ENCODE results near the gene CALR. TPM values are rescaled to one million over a fixed set of nuclear protein-coding genes. Genes with fewer than 3 reads are reported as not detected.

CALR gene
- total RNA-seq, 1 donor from 2014 or later = 958 TPM

GRCh38 chr19:12992729-12993128, 54.3 kb downstream of the CALR start:
- DNase-seq (ENCODE audit: low read depth) = no peak
- TF ChIP-seq, protein P1, sequence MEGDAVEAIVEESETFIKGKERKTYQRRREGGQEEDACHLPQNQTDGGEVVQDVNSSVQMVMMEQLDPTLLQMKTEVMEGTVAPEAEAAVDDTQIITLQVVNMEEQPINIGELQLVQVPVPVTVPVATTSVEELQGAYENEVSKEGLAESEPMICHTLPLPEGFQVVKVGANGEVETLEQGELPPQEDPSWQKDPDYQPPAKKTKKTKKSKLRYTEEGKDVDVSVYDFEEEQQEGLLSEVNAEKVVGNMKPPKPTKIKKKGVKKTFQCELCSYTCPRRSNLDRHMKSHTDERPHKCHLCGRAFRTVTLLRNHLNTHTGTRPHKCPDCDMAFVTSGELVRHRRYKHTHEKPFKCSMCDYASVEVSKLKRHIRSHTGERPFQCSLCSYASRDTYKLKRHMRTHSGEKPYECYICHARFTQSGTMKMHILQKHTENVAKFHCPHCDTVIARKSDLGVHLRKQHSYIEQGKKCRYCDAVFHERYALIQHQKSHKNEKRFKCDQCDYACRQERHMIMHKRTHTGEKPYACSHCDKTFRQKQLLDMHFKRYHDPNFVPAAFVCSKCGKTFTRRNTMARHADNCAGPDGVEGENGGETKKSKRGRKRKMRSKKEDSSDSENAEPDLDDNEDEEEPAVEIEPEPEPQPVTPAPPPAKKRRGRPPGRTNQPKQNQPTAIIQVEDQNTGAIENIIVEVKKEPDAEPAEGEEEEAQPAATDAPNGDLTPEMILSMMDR (IDR thresholded peaks at IDR 0.05; ENCODE audit: insufficient read depth, low read length, poor library complexity, severe bottlenecking) = no peak
- no peak overlapping the region for H3K4me3 ChIP-seq (ENCODE audit: low read depth, low read length)
- H3K36me3 ChIP-seq (ENCODE audit: control insufficient read depth, insufficient read depth, low read length) = no peaks in the 10 kb centered on the region
- H3K27me3 ChIP-seq (ENCODE audit: control insufficient read depth, insufficient read depth, low read length) = peaks cover 13% of the 10 kb centered on the region

DNA sequence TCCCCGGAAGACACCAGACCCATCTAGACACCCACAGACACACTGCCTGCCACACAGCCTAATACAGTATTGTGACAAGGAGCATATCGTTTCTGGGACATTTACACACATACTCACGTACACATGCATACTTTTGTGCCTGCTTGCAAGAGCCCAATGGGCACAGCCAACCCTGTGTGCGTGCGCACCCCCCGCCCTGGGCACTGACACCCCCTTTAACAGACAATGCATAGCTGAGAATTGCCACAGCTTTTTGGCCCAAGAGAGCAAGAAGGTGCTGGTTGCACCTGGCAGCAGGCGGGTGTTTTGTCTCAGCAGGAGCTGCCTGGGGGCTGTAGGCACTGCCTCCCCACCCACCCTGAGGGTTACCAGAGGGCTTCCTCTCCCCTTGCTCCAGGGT, 55.2 kb downstream of the CALR start:
- Histone ChIP-seq H3K27me3 (ENCODE audit: control insufficient read depth, insufficient read depth, low read length) (peaks cover 10% of the 10 kb centered on the region), H3K4me3 (ENCODE audit: low read depth, low read length) (no peak overlapping the region), H3K36me3 (ENCODE audit: control insufficient read depth, insufficient read depth, low read length) (no peaks in the 10 kb centered on the region)
- no peak for DNase-seq (ENCODE audit: low read depth)
- TF ChIP-seq, protein P1 (IDR thresholded peaks at IDR 0.05; ENCODE audit: insufficient read depth, low read length, poor library complexity, severe bottlenecking) = no peak

Other genes starting within 250 kb of the CALR start
- gene FBXW9, start 242.0 kb upstream of the CALR start, total RNA-seq = 19.0 and 20.7 TPM in 2 replicates
- 27.1 and 40.2 TPM in 2 replicates for gene TNPO2, start 214.7 kb upstream of the CALR start, total RNA-seq
- 368 and 443 TPM in 2 replicates for gene TRIR, start 203.9 kb upstream of the CALR start, total RNA-seq
- 146 and 148 TPM in 2 replicates for gene GET3, start 201.1 kb upstream of the CALR start, total RNA-seq
- gene BEST2, start 186.8 kb upstream of the CALR start, total RNA-seq = not detected in 2 replicates
- gene HOOK2, start 163.1 kb upstream of the CALR start, total RNA-seq = 38.7 and 44.1 TPM in 2 replicates
- 395 and 431 TPM in 2 replicates for gene JUNB, start 147.1 kb upstream of the CALR start, total RNA-seq
- 366 and 396 TPM in 2 replicates for gene PRDX2, start 136.8 kb upstream of the CALR start, total RNA-seq
- not detected in 2 replicates for gene THSD8, start 136.5 kb upstream of the CALR start, total RNA-seq
- 17.0 and 24.8 TPM in 2 replicates for gene RNASEH2A, start 132.0 kb upstream of the CALR start, total RNA-seq
- gene RTBDN, start 104.0 kb upstream of the CALR start, total RNA-seq = 0.21 TPM in 1 of 2 replicates, not detected in the other
- 0.88 and 2.4 TPM in 2 replicates for gene MAST1, start 100.1 kb upstream of the CALR start, total RNA-seq
- gene DNASE2, start 57.2 kb upstream of the CALR start, total RNA-seq = 38.5 and 44.4 TPM in 2 replicates
- gene KLF1, start 51.4 kb upstream of the CALR start, total RNA-seq = not detected in 2 replicates
- gene GCDH, start 47.4 kb upstream of the CALR start, total RNA-seq = 35.2 and 43.9 TPM in 2 replicates
- gene SYCE2, start 19.3 kb upstream of the CALR start, total RNA-seq = 0.13 and 0.48 TPM in 2 replicates
- gene FARSA, start 4.9 kb upstream of the CALR start, total RNA-seq = 90.6 and 93.7 TPM in 2 replicates
- gene RAD23A, start 7.3 kb downstream of the CALR start, total RNA-seq = 138 and 146 TPM in 2 replicates
- 60.1 and 78.0 TPM in 2 replicates for gene GADD45GIP1, start 18.6 kb downstream of the CALR start, total RNA-seq
- not detected in 2 replicates for gene DAND5, start 31.0 kb downstream of the CALR start, total RNA-seq
- 6.7 and 9.7 TPM in 2 replicates for gene NFIX, start 56.9 kb downstream of the CALR start, total RNA-seq
- gene LYL1, start 164.2 kb downstream of the CALR start, total RNA-seq = 3.3 and 5.3 TPM in 2 replicates
- gene TRMT1, start 178.1 kb downstream of the CALR start, total RNA-seq = 69.4 and 74.7 TPM in 2 replicates
- gene NACC1, start 179.7 kb downstream of the CALR start, total RNA-seq = 66.1 and 87.8 TPM in 2 replicates
- 66.2 and 70.2 TPM in 2 replicates for gene STX10, start 211.8 kb downstream of the CALR start, total RNA-seq
- 130 and 169 TPM in 2 replicates for gene IER2, start 211.8 kb downstream of the CALR start, total RNA-seq